HCT116 (cell line): ENCODE data around the gene IL36RN. TPM values are rescaled to one million over a fixed set of nuclear protein-coding genes. Genes with fewer than 3 reads are reported as not detected.

ENCODE experiments used
- ATAC-seq: fragments of 200-7000 bp; cut with Tn5 transposase; 2 replicates; pipeline ENCODE4 v1.9.1; 2020; ENCODE audit warnings: mild to moderate bottlenecking, moderate library complexity
- BruUV-seq: library from RNA; stranded (reverse); fragments of 400-500 nt; replicated peaks from 2 replicates; lab custom pipeline; 2021; lab: Mats Ljungman, UMichigan
- CTCF ChIA-PET: fragments of 300-600 bp; sonication (Branson Sonifier 250); formaldehyde crosslinking; loops from one replicate; lab custom pipeline; 2021; ENCODE audit warnings: antibody characterized with exemption; lab: Charles Lee
- POLR2A ChIA-PET: fragments of 300-600, 350-600 bp; sonication (Branson Sonifier 250); formaldehyde crosslinking; loops from one replicate; lab custom pipeline; 2021; ENCODE audit warnings: antibody characterized with exemption; lab: Charles Lee
- RAD21 ChIA-PET, 2 experiments: fragments of 300-600 bp; sonication (Branson Sonifier 250); formaldehyde crosslinking; loops; one replicate each; lab custom pipeline; 2023; ENCODE audit warnings: low total read pairs in 2 of 2; ENCODE audit not compliant: uncharacterized antibody in 2 of 2, unreplicated experiment in 2 of 2, low non-redundant PET in 1 of 2; lab: Charles Lee
- DNase-seq: peaks from one replicate; pipeline ENCODE4 v3.0.0-alpha.2; 2010; ENCODE audit warnings: low read depth, low spot score
- H2AFZ ChIP-seq: fragments of 200-600 bp; shearing (Covaris generic), sonication (generic); 2 replicates; pipeline ENCODE4 v1.6.1; 2017; ENCODE audit warnings: low read depth, mixed run types, mixed read lengths, antibody characterized with exemption, low read length; ENCODE audit not compliant: poor library complexity, severe bottlenecking
- H3K27ac ChIP-seq: 2 replicates; pipeline ENCODE4 v1.5.1; 2012; ENCODE audit warnings: low read depth, low read length
- H3K27me3 ChIP-seq: fragments of 200-600 bp; sonication (generic); 2 replicates; pipeline ENCODE4 v1.6.1; 2016; ENCODE audit warnings: mixed run types, low read length, mixed read lengths; ENCODE audit not compliant: insufficient read depth
- H3K36me3 ChIP-seq, 2 experiments: fragments of 200-500 bp in 1 of 2; fragments of 200-600 bp in 1 of 2; sonication (Bioruptor generic) in 1 of 2; sonication (generic) in 1 of 2; 2 replicates each; pipeline versions ENCODE4 v1.5.1 to v1.6.1; 2014 to 2016; ENCODE audit warnings: low read length in 2 of 2, inconsistent platforms in 1 of 2, mixed read lengths in 1 of 2, mixed run types in 1 of 2; ENCODE audit not compliant: insufficient read depth in 2 of 2, control insufficient read depth in 1 of 2
- H3K4me1 ChIP-seq, 2 experiments: fragments of 200-600 bp in 1 of 2; sonication (generic) in 1 of 2; 2 replicates each; pipeline versions ENCODE4 v1.5.1 to v1.6.1; 2012 to 2017; ENCODE audit warnings: low read length in 2 of 2, inconsistent platforms in 1 of 2, mild to moderate bottlenecking in 1 of 2, mixed read lengths in 1 of 2, mixed run types in 1 of 2, moderate library complexity in 1 of 2; ENCODE audit not compliant: insufficient read depth in 2 of 2, control insufficient read depth in 1 of 2
- H3K4me2 ChIP-seq: fragments of 200-600 bp; sonication (generic); 2 replicates; pipeline ENCODE4 v1.6.1; 2017; ENCODE audit warnings: mixed run types, low read length, mixed read lengths
- H3K4me3 ChIP-seq, 2 experiments: fragments of 200-600 bp in 1 of 2; sonication (generic) in 1 of 2; replicated peaks in 1 of 2; 2 replicates each; pipeline ENCODE4 v1.5.1; 2011 to 2016; ENCODE audit warnings: low read length in 2 of 2, control low read depth in 1 of 2, low read depth in 1 of 2, mild to moderate bottlenecking in 1 of 2, mixed read lengths in 1 of 2, mixed run types in 1 of 2
- H3K79me2 ChIP-seq: fragments of 200-600 bp; sonication (generic); 2 replicates; pipeline ENCODE4 v1.6.1; 2017; ENCODE audit warnings: mild to moderate bottlenecking, mixed run types, low read length, moderate library complexity, mixed read lengths; ENCODE audit not compliant: insufficient read depth
- H3K9ac ChIP-seq: fragments of 200-600 bp; sonication (generic); 2 replicates; pipeline ENCODE4 v1.6.1; 2016; ENCODE audit warnings: low read length, mixed read lengths
- H3K9me2 ChIP-seq: fragments of 200-600 bp; sonication (generic), shearing (Covaris generic); 2 replicates; pipeline ENCODE4 v1.6.1; 2017; ENCODE audit warnings: mixed run types, mild to moderate bottlenecking, moderate library complexity; ENCODE audit not compliant: insufficient read depth
- H3K9me3 ChIP-seq, 2 experiments: fragments of 200-500 bp in 1 of 2; fragments of 200-600 bp in 1 of 2; sonication (Bioruptor generic) in 1 of 2; sonication (generic) in 1 of 2; 2 replicates each; pipeline ENCODE4 v1.6.1; 2014 to 2017; ENCODE audit warnings: low read length in 2 of 2, mixed read lengths in 2 of 2, inconsistent platforms in 1 of 2, low read depth in 1 of 2, mild to moderate bottlenecking in 1 of 2, mixed run types in 1 of 2, moderate library complexity in 1 of 2; ENCODE audit not compliant: control insufficient read depth in 1 of 2, insufficient read depth in 1 of 2
- H4K20me1 ChIP-seq: fragments of 200-600 bp; sonication (generic), shearing (Covaris generic); 2 replicates; pipeline ENCODE4 v1.6.1; 2017; ENCODE audit warnings: mixed run types, mild to moderate bottlenecking, moderate library complexity; ENCODE audit not compliant: insufficient read depth
- ATF3 ChIP-seq: IDR thresholded peaks from 2 replicates; pipeline ENCODE4 v1.6.1; 2012
- CEBPB ChIP-seq: IDR thresholded peaks from 2 replicates; pipeline ENCODE4 v1.6.1; 2012; ENCODE audit warnings: low read depth
- EZH2phosphoT487 ChIP-seq: fragments of 200-600 bp; IDR thresholded peaks from 2 replicates; pipeline ENCODE4 v1.6.1; 2018; ENCODE audit warnings: antibody characterized with exemption, borderline replicate concordance
- FOSL1 ChIP-seq: IDR thresholded peaks from 2 replicates; pipeline ENCODE4 v1.6.1; 2012; ENCODE audit warnings: low read depth
- POLR2A ChIP-seq: IDR thresholded peaks from 2 replicates; pipeline ENCODE4 v1.7.0; 2011; ENCODE audit warnings: borderline replicate concordance; ENCODE audit not compliant: insufficient read depth, insufficient read length; ENCODE audit errors: extremely low read depth
- YY1 ChIP-seq: IDR thresholded peaks from 2 replicates; pipeline ENCODE4 v1.6.1; 2011; ENCODE audit warnings: low read length, low read depth, moderate library complexity, mild to moderate bottlenecking; ENCODE audit not compliant: insufficient replicate concordance; ENCODE audit errors: extremely low read depth
- intact Hi-C: fragments of 100-400 bp; cut with micrococcal nuclease; formaldehyde crosslinking; loops from 2 replicates; pipeline ENCODE4 v1.10.0; 2022
- total RNA-seq: library from RNA; stranded (reverse); gene quantifications from one replicate; pipeline ENCODE4 v1.2.1, GENCODE V29; 2021; ENCODE audit not compliant: unreplicated experiment
- TF ChIP-seq, protein P1 (sequence below): IDR thresholded peaks from 2 replicates; pipeline ENCODE4 v1.6.1; 2012; ENCODE audit warnings: low read depth

IL36RN gene
- total RNA-seq, 1 experiment from 2014 or later, result not detected

DNA sequence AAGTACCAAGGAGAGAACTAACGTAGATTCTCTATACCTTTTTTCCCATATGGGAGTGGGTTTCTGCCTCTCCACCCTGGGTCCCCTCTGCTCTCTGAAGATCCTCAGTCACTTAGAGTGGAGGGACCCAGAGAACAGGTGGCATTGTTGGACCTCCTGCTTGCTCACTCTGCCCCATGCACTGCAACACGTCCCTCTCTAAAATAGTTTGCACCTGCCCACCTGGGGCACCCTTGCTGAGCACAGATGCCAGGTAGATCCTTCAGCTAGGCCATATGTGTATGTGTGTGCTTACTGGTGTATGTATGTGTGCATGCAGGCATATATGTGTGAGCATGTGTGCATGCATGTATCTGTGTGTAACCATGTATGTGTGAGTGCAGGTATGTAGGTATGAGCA lies 2.2 kb downstream of the IL36RN start:
- DNase-seq (no peak), ATAC-seq (no peak)
- Histone ChIP-seq H3K4me3 (no peak overlapping the region), H3K79me2 (no peaks in the 10 kb centered on the region), H3K9me3 (no peaks in the 10 kb centered on the region), H3K9ac (no peak overlapping the region), H4K20me1 (no peaks in the 10 kb centered on the region), H3K27me3 (no peaks in the 10 kb centered on the region), H3K4me2 (no peak overlapping the region), H3K4me1 (peaks cover 0 to 4% of the 10 kb centered on the region in 2 experiments; a peak in 1 of 4 replicates), H3K36me3 (no peaks in the 10 kb centered on the region), H3K9me2 (no peaks in the 10 kb centered on the region), H2AFZ (no peak overlapping the region), H3K27ac (no peak overlapping the region)
- TF ChIP-seq EZH2phosphoT487, result no peak
- no peak for TF ChIP-seq YY1
- intact Hi-C loops, result no loop called here
- BruUV-seq, result no TSS peak
- RAD21 ChIA-PET, result no interaction called here
- CTCF ChIA-PET, result no interaction called here
- POLR2A ChIA-PET, result no interaction called here

DNA sequence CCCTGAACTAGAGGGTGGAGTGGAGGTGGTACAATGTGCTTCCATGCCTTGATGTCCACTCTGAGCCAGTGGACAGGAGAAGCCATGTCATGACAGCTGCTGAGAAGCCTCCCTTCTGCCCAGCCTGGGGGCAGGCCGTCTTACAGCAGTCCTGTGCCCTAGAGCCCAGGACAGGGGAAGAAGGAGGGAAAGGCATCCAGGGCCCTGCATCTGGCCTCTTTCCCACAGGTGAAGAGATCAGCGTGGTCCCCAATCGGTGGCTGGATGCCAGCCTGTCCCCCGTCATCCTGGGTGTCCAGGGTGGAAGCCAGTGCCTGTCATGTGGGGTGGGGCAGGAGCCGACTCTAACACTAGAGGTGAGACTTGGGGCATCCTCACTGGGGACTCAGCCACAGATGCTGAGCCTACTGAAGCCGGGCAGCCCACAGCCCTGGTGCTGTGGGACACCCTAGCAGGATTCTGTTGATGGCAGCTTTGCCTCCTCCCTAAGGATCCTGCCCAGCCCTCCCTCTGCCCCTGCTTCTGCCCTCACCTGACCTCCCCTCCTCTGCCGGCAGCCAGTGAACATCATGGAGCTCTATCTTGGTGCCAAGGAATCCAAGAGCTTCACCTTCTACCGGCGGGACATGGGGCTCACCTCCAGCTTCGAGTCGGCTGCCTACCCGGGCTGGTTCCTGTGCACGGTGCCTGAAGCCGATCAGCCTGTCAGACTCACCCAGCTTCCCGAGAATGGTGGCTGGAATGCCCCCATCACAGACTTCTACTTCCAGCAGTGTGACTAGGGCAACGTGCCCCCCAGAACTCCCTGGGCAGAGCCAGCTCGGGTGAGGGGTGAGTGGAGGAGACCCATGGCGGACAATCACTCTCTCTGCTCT lies 3.1 kb downstream of the IL36RN start:
- H3K79me2 ChIP-seq, result no peaks in the 10 kb centered on the region
- no peak overlapping the region for H3K4me3 ChIP-seq
- ATAC-seq (no peak), DNase-seq (no peak)
- H3K4me1 ChIP-seq, result peaks cover 0 to 4% of the 10 kb centered on the region in 2 experiments; a peak in 1 of 4 replicates
- intact Hi-C loops, result no loop called here
- H3K9me2 ChIP-seq, result no peaks in the 10 kb centered on the region
- no peaks in the 10 kb centered on the region for H3K9me3 ChIP-seq
- no peaks in the 10 kb centered on the region for H4K20me1 ChIP-seq
- H3K36me3 ChIP-seq, result no peaks in the 10 kb centered on the region
- CTCF ChIA-PET, result no interaction called here
- no TSS peak for BruUV-seq
- no peaks in the 10 kb centered on the region for H3K27me3 ChIP-seq
- RAD21 ChIA-PET, result no interaction called here
- TF ChIP-seq CEBPB, result no peak
- no peak for TF ChIP-seq EZH2phosphoT487
- no peak for TF ChIP-seq ATF3
- TF ChIP-seq POLR2A, result no peak
- no peak for TF ChIP-seq FOSL1
- TF ChIP-seq, protein P1, sequence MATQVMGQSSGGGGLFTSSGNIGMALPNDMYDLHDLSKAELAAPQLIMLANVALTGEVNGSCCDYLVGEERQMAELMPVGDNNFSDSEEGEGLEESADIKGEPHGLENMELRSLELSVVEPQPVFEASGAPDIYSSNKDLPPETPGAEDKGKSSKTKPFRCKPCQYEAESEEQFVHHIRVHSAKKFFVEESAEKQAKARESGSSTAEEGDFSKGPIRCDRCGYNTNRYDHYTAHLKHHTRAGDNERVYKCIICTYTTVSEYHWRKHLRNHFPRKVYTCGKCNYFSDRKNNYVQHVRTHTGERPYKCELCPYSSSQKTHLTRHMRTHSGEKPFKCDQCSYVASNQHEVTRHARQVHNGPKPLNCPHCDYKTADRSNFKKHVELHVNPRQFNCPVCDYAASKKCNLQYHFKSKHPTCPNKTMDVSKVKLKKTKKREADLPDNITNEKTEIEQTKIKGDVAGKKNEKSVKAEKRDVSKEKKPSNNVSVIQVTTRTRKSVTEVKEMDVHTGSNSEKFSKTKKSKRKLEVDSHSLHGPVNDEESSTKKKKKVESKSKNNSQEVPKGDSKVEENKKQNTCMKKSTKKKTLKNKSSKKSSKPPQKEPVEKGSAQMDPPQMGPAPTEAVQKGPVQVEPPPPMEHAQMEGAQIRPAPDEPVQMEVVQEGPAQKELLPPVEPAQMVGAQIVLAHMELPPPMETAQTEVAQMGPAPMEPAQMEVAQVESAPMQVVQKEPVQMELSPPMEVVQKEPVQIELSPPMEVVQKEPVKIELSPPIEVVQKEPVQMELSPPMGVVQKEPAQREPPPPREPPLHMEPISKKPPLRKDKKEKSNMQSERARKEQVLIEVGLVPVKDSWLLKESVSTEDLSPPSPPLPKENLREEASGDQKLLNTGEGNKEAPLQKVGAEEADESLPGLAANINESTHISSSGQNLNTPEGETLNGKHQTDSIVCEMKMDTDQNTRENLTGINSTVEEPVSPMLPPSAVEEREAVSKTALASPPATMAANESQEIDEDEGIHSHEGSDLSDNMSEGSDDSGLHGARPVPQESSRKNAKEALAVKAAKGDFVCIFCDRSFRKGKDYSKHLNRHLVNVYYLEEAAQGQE, result no peak
- no peak overlapping the region for H3K9ac ChIP-seq
- no peak overlapping the region for H3K4me2 ChIP-seq
- POLR2A ChIA-PET, result no interaction called here
- no peak overlapping the region for H2AFZ ChIP-seq
- no peak overlapping the region for H3K27ac ChIP-seq
